ENCODE results near the gene TP53BP2. TPM values are rescaled to one million over a fixed set of nuclear protein-coding genes. Genes with fewer than 3 reads are reported as not detected.
"Not testable (repeated sequence)": the region's sequence is repeated elsewhere in the genome, so short reads cannot be mapped to it uniquely, and the experiment has no call there.

TP53BP2 gene
- polyA plus RNA-seq, 1 experiment = 48.1 TPM

DNA sequence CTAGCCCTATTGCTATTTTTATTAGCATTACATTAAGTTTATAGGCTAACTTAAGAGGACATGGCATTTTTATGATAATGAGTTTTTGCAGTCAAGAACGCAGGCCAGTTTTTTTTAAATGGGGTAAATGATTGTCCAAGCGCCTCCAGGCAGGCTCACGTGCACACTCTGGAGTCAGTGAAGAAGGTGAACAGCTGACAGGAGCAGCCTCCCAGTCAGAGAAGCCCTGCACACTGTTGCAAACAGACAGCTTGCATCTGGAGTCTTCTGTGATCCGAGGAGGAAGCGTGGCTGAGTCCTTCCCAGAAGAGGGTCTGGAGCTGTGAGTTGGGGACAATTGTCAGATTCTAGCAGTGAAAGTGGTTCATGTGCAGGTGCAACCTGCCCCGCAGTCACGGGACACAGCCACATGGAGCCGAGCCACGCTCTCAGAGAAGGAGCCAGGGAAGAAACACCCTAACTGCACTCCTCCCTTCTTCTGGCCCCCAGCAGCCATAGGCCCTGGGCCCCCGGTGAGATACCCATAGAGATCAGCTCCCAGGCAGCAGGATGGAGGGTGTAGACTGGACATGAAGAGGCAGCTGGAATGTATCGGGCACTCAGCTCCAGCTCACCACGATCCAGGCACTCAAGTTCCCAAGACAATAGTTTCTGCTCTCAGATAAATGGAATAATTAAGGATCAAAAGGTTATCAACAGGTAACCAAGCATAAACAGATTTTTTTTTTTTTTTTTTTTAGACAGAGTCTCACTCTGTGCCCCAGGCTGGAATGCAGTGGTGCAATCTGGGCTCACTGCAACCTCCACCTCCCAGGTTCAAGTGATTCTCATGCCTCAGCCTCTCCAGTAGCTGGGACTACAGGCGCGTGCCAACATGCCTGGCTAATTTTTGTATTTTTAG, 107.0 kb downstream of the TP53BP2 start:
- H3K27me3 ChIP-seq (ENCODE audit: control insufficient read depth, insufficient read depth, low read length) = no peaks in the 10 kb centered on the region
- H3K9me3 ChIP-seq (ENCODE audit: control insufficient read depth, insufficient read depth, low read length) = no peaks in the 10 kb centered on the region
- H3K27ac ChIP-seq (ENCODE audit: low read depth, low read length) = peak overlapping the region; percentile 11
- no peak for DNase-seq (ENCODE audit: low read depth, low spot score)
- CTCF ChIA-PET = interaction anchor here (0.9 to 4.6 kb wide), 3 partner anchors 8 to 38 kb away, joined by 3 to 31 read pairs (median 5); no protein-coding TSS in a partner anchor
- POLR2A ChIA-PET = interaction anchor here (0.7 to 1.6 kb wide), 2 partner anchors 31 to 38 kb away, joined by 4 to 5 read pairs; no protein-coding TSS in a partner anchor
- TF ChIP-seq CTCF (IDR thresholded peaks at IDR 0.05; ENCODE audit: low read depth, low read length) = no peak
- H3K4me3 ChIP-seq (ENCODE audit: low read depth, low read length) = no peak overlapping the region

DNA sequence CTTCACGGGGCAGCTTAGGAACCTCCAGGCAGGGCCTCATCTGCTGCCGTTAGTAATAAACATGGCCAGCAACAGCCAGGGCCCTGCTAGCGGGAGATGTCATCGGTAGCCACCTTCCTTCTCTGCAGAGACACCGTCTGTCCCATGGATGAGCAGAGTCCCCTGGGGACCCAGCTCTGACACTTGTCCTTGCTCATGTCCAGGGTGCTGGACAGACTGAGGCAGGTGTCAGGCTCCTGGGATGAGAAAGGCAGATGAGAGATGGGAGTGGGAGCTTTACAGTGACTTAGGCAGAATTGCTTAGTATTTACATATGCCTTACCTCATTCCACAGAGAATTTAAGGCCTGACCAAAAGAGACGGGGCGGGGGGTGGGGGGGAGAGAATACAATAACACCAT, 108.4 kb downstream of the TP53BP2 start:
- ChIA-PET POLR2A (interaction anchor here (1.3 kb wide), 1 partner anchor 10 kb away, joined by 7 read pairs; no protein-coding TSS in a partner anchor), CTCF (interaction anchor here (1.4 to 4.6 kb wide), 2 partner anchors 9 to 12 kb away, joined by 5 to 31 read pairs; no protein-coding TSS in a partner anchor)
- no peaks in the 10 kb centered on the region for H3K27me3 ChIP-seq (ENCODE audit: control insufficient read depth, insufficient read depth, low read length)
- DNase-seq (ENCODE audit: low read depth, low spot score) = no peak
- H3K27ac ChIP-seq (ENCODE audit: low read depth, low read length) = peak overlapping the region; percentile 49
- H3K9me3 ChIP-seq (ENCODE audit: control insufficient read depth, insufficient read depth, low read length) = no peaks in the 10 kb centered on the region
- H3K4me3 ChIP-seq (ENCODE audit: low read depth, low read length) = no peak overlapping the region
- no peak for TF ChIP-seq CTCF (IDR thresholded peaks at IDR 0.05; ENCODE audit: low read depth, low read length)

GRCh38 chr1:223736638-223737037, 109.1 kb downstream of the TP53BP2 start:
- H3K4me3 ChIP-seq (ENCODE audit: low read depth, low read length); H3K27me3 ChIP-seq (ENCODE audit: control insufficient read depth, insufficient read depth, low read length); DNase-seq (ENCODE audit: low read depth, low spot score); CTCF ChIA-PET; H3K9me3 ChIP-seq (ENCODE audit: control insufficient read depth, insufficient read depth, low read length): not testable (repeated sequence)
- POLR2A ChIA-PET = interaction anchor here (1.3 kb wide), 1 partner anchor 10 kb away, joined by 7 read pairs; no protein-coding TSS in a partner anchor
- peak overlapping the region; percentile 49 for H3K27ac ChIP-seq (ENCODE audit: low read depth, low read length)

DNA sequence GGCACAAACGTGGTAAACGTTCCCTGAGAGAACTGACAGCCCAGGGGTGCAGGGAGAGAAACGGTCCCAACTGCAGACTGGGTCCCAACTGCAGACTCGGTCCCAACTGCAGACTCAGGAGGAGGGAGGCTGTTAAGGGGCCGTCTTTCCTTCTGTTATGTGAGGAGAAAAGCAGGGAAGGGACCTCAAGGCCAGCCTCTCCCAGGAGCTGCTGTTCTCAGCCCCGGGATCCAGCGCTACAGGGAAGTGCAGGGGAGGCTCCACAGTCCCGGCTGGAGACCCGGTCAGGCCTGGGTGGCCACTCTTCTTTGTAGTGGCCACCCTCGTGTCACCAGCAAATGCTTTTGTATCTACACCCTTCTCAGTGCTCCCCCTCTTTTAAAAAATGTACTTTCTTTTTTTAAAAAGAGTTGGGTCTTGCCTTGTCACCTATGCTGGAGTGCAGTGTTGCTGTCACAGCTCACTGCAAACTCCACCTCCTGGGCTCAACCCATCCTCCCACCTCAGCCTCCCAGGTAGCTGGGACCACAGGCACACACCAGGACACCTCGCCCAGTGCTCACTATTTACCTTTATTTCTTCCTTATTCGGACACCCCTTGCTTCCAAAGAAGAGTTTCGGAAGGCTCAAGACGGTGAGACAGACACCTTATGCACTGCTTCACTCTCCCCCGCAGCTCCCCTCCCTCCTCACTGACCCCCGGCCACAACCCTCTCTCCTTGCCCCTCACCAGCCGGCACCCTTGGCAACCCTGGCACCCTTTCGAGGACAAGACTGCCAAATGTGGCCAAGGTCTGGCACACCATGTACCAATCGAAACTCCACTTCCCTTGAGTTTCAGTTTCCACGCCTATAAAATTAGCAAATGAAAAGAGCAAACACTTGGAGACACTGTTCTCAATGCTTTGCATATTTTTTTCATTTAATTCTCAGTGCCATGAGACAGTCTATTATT, 111.6 kb downstream of the TP53BP2 start:
- no peak for TF ChIP-seq CTCF (IDR thresholded peaks at IDR 0.05; ENCODE audit: low read depth, low read length)
- ChIA-PET POLR2A (no interaction called here), CTCF (interaction anchor here (4.4 kb wide), 1 partner anchor 14 kb away, joined by 30 read pairs; no protein-coding TSS in a partner anchor)
- Histone ChIP-seq H3K27ac (ENCODE audit: low read depth, low read length) (peak overlapping the region; percentile 52), H3K27me3 (ENCODE audit: control insufficient read depth, insufficient read depth, low read length) (no peaks in the 10 kb centered on the region), H3K9me3 (ENCODE audit: control insufficient read depth, insufficient read depth, low read length) (no peaks in the 10 kb centered on the region), H3K4me3 (ENCODE audit: low read depth, low read length) (no peak overlapping the region)
- no peak for DNase-seq (ENCODE audit: low read depth, low spot score)
